Panc1 (cell line): ENCODE results near the gene GON7.

Experiments
- POLR2AphosphoS5 ChIP-seq: IDR thresholded peaks from 2 replicates; pipeline ENCODE4 v1.6.1; 2012; ENCODE audit warnings: mild to moderate bottlenecking, low read depth, low read length, moderate library complexity
- TCF7L2 ChIP-seq: IDR thresholded peaks from 2 replicates; pipeline ENCODE4 v1.6.1; 2011; ENCODE audit warnings: mild to moderate bottlenecking, low read depth, low read length, inconsistent platforms
- TF ChIP-seq, protein P1 (sequence below): fragments of 450-650 bp; IDR thresholded peaks from 2 replicates; pipeline ENCODE4 v1.5.1; 2017; ENCODE audit warnings: mild to moderate bottlenecking

GRCh38 chr14:93153121-93153520 lies 53.7 kb downstream of the GON7 start:
- TF ChIP-seq POLR2AphosphoS5 (no peak), TCF7L2 (no peak)
- TF ChIP-seq, protein P1, sequence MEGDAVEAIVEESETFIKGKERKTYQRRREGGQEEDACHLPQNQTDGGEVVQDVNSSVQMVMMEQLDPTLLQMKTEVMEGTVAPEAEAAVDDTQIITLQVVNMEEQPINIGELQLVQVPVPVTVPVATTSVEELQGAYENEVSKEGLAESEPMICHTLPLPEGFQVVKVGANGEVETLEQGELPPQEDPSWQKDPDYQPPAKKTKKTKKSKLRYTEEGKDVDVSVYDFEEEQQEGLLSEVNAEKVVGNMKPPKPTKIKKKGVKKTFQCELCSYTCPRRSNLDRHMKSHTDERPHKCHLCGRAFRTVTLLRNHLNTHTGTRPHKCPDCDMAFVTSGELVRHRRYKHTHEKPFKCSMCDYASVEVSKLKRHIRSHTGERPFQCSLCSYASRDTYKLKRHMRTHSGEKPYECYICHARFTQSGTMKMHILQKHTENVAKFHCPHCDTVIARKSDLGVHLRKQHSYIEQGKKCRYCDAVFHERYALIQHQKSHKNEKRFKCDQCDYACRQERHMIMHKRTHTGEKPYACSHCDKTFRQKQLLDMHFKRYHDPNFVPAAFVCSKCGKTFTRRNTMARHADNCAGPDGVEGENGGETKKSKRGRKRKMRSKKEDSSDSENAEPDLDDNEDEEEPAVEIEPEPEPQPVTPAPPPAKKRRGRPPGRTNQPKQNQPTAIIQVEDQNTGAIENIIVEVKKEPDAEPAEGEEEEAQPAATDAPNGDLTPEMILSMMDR = no peak
